Left lobe of liver (tissue), 2 donors: ENCODE measurements around the gene TOX2. TPM values are rescaled to one million over a fixed set of nuclear protein-coding genes. Genes with fewer than 3 reads are reported as not detected.
A peak's percentile ranks its signal among the peaks of the same experiment; 100 is the strongest.

Source experiments
- ATAC-seq: fragments of 200-7000 bp; cut with Tn5 transposase; one replicate; pipeline ENCODE4 v1.9.1; 2020; ENCODE audit warnings: mild to moderate bottlenecking, moderate library complexity
- DNase-seq: peaks from one replicate; pipeline ENCODE4 v3.0.0-alpha.2; 2020; ENCODE audit warnings: low spot score
- total RNA-seq: library from RNA; stranded (reverse); gene quantifications from one replicate; pipeline ENCODE4 v1.2.1, GENCODE V29; 2021
- donor health status: DM: no; HTN: no; CAD: no; lungs with moderate emphysema.
- donor health status: DM: no; HTN: yes; CAD: no.

The TOX2 gene, protein sequence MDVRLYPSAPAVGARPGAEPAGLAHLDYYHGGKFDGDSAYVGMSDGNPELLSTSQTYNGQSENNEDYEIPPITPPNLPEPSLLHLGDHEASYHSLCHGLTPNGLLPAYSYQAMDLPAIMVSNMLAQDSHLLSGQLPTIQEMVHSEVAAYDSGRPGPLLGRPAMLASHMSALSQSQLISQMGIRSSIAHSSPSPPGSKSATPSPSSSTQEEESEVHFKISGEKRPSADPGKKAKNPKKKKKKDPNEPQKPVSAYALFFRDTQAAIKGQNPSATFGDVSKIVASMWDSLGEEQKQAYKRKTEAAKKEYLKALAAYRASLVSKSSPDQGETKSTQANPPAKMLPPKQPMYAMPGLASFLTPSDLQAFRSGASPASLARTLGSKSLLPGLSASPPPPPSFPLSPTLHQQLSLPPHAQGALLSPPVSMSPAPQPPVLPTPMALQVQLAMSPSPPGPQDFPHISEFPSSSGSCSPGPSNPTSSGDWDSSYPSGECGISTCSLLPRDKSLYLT
- total RNA-seq: 3.5 TPM

- ATAC-seq (peak; percentile 76), DNase-seq (no peak)
Observed at GRCh38 chr20:43914311-43915210, at the start of gene TOX2. TSS of gene TOX2 (plus strand) at chr20:43914852. CDS start at chr20:43914892, 40 bp downstream.

DNA sequence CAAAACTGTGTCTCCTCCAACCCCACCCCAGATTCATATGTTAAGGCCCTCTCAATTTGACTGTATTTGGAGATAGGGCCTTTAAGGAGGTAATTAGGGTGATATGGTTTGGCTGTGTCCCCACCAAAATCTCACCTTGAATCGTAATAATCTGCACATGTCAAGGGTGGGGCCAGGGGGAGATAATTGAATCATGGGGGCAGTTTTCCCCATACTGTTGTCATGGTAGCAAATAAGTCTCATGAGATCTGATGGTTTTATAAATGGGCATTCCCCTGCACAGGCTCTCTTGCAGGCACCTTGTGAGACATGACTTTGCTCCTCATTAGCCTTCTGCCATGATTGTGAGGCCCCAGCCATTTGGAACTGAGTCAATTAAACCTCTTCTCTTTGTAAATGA is 46.6 kb upstream of the TOX2 start:
- DNase-seq: no peak
- no peak for ATAC-seq

DNA sequence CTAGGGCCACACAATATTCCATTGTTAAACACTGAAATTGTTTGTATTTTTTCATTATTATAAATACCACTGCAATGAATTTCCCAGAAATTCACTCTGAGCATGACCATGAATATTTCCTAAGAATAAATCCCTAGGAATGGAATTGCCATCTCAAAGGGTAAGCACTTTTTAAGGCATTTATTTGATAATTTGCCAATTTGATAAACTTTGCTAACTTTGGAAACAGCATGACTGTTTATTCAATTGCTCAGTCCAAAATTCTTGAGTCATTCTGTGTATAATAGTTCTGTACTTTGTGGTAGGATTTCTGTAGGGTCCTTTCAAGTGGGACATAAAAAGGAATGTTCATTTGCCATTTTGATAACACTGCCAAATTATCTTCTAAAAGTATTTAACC is 44.2 kb upstream of the TOX2 start:
- ATAC-seq (peak; percentile 52), DNase-seq (no peak)

GRCh38 chr20:43878776-43879175 is 35.9 kb upstream of the TOX2 start:
- ATAC-seq (no peak), DNase-seq (no peak)

GRCh38 chr20:43893930-43894329 is 20.7 kb upstream of the TOX2 start:
- DNase-seq (no peak), ATAC-seq (no peak)

- ATAC-seq: no peak
- no peak for DNase-seq
Observed at GRCh38 chr20:43894491-43894890, 20.2 kb upstream of the TOX2 start.

- no peak for DNase-seq
- no peak for ATAC-seq
Observed at GRCh38 chr20:43895235-43895634, 19.4 kb upstream of the TOX2 start.

- DNase-seq: no peak
- ATAC-seq: no peak
Observed at GRCh38 chr20:43899274-43900120, 15.2 kb upstream of the TOX2 start.

DNA sequence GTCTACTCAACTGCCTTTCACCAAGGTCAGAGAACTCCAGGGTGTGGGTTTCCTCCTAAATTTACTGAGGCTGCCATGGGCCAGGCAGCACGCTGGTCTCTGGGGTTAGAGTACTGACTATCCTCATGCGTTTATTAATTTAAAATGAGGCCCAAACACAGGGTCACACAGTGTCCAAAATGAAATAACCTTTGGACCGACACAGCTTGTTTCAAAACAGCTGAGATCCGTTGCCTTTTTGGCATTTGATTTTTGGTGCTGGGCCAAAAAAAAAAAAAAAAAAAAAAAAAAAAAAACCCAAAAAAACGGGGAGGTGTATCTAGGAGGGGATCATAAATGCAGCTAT is 14.6 kb upstream of the TOX2 start:
- DNase-seq: peak; percentile 59
- ATAC-seq: peak; percentile 89

- DNase-seq (peak; percentile 63), ATAC-seq (peak; percentile 42)
Observed at GRCh38 chr20:43900496-43900895, 14.2 kb upstream of the TOX2 start.

GRCh38 chr20:43901296-43901695 is 13.4 kb upstream of the TOX2 start:
- peak; percentile 11 for ATAC-seq
- DNase-seq: no peak

DNA sequence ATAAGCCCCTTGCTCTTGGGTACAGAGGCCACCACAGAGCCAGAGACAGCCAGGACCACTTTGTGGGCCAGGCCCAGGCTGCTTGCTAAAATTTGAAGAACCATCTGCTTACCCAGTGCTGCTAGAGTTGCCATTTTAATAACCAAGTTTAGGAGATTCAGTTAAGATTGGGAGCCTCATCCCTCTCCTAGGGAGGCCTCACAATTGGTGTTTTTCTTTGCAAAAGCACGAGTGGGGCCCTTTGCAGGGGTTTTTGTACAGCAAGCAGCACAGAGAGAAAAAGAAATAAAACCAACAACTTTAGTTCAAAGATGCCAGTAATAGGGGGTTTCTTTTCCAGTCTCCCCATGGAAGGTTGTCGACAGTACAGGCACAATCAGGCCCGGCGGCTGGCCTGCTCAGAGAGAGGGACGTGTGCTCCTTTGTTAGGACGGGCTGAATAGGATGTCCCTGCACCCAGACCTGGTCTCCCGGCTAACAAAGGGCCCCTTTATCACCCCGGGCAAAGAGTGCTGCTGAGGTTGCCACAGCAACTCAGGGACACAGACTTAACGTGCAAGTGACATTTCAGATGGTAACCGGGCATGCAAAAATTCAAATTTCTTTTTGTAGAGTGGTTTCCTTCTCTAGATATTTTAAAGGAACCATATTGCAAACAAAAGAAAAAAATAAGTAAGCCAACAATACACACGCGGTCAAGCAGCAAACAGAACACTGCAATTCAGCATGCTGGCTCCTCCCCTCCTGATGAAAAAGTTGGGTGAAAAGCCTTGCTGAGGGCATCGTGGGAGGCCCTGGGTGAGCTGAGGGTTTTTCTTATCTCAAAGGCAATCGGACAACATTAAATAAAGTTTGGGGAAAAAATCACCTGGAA is 10.5 kb upstream of the TOX2 start:
- no peak for ATAC-seq
- no peak for DNase-seq

- no peak for ATAC-seq
- DNase-seq: no peak
Observed at GRCh38 chr20:43904827-43905177, 9.8 kb upstream of the TOX2 start.

- ATAC-seq (no peak), DNase-seq (no peak)
Observed at GRCh38 chr20:43906505-43907034, 8.1 kb upstream of the TOX2 start.

GRCh38 chr20:43909211-43909610 is 5.4 kb upstream of the TOX2 start:
- ATAC-seq (no peak), DNase-seq (no peak)

GRCh38 chr20:43909720-43910119 is 4.9 kb upstream of the TOX2 start:
- ATAC-seq (no peak), DNase-seq (no peak)

GRCh38 chr20:43910564-43910963 is 4.1 kb upstream of the TOX2 start:
- ATAC-seq (no peak), DNase-seq (no peak)

- no peak for DNase-seq
- ATAC-seq: peak; percentile 16
Observed at GRCh38 chr20:43911066-43911465, 3.6 kb upstream of the TOX2 start.

GRCh38 chr20:43913291-43914025 is 1.2 kb upstream of the TOX2 start:
- DNase-seq (no peak), ATAC-seq (no peak)
